ENCODE measurements around the gene IQSEC1.

Gene IQSEC1

DNA sequence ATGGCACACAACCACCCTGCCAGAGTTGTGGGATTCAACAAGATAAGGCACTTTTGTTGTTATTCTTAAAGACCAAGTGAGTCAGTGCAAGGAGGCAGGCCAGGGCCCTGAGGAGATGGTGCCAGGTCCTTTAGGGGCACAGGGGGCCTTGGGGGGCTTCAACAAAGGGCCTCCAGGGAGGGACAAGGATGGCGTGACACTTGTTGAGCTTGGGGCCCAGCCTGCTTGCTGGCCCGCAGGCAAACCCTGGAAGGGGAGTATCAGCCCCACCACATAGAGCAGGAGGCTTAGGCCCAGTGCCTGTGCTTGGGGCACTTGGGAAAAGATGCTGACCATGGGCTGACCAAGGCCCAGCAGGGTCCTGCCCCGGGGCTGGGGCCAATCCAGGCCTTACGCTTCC, 5.5 kb downstream of the IQSEC1 start:
- no peak for FAIRE-seq

DNA sequence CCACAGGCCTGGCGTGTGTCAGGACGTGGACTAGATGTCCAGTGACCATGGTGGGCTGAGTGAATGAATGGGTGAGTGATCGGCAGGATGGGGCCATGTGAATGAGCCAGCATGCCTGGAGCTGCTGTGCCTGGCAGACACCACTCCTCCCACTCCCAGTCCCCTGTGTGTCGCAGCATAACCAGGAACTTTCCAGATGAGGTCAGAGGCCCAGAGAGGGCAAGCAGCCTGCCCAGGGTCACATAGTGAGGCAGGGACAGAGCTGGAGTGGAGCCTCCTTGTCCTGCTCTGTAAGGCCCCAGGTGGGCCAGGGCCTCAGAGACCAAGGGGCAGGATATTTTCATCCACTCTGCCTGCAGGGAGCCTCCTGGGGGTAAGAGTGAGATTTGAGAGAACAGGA, 6.4 kb downstream of the IQSEC1 start:
- no peak for FAIRE-seq

DNA sequence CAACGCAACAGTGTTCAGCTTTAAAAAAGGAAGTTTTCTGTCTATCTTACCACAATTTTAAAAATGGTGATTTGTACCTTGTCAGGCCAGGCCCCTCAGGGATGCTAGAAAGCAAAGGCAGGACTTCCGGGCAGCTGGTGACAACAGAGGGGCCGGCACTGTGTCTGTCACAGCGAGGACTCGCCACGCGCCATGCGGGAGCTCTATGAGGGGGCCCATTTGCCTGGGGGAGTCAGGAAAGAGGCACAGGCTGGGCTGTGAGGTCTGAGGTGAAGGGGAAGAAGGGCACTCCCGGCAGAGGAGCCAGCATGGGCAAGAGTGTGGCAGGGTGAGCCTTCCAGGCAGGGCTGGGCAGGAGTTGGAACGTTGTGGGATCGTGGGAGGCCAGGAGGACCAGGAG, 7.0 kb downstream of the IQSEC1 start:
- no peak for FAIRE-seq

DNA sequence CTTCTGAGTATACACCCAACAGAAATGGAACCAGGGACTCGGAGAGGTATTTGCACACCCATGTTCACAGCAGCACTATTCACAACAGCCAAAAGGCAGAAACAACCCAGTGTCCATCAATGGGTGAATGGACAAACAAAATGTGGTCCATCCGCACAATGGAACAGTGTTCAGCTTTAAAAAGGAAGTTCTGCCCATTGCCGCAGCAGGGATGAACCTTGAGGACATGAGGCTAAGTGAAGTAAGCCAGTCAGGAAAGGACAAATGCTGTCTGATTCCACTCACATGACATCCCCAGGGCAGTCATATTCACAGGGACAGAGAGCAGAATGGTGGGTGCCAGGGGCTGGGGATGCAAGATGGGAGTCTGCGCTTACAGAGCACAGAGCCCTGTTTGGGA, 7.5 kb downstream of the IQSEC1 start:
- FAIRE-seq = no peak

GRCh38 chr3:13064964-13065363, 8.3 kb downstream of the IQSEC1 start:
- FAIRE-seq = no peak

DNA sequence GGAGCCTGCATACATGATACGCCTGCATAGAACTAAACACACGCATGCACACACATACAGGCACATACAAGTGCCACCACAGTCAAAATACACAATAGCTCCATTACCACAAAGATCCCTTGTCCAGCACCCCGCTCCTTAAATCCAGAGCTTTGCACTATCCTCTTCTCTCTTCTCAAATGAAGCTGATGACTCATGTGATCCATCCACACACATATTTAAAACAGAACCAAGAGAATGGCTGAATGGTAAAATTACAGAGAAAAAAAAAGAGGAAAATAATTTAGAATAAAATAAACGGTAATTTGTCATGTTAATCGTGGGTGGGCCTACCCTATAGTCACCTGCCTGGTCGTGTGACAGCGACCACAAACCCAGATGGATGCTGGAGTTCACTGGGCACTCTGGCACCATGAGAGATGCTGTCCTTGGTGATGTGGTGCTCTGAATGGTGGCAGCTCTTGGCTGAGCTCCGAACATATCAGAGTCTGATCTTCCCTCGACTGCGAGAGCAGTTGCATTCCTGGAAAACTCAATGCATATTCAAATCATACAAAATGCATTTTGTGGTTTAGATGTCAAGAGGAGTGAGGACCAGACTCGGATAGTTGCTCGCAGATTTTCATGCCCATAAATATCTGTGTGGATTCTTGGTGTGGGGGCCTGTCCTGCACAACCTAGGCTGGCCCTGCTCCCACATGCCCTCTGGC, 8.9 kb downstream of the IQSEC1 start:
- FAIRE-seq = no peak

GRCh38 chr3:13063225-13063624, 10.0 kb downstream of the IQSEC1 start:
- no peak for FAIRE-seq

- FAIRE-seq = no peak
These were observed 10.6 kb downstream of the IQSEC1 start for GRCh38 chr3:13062647-13063046.

GRCh38 chr3:13060341-13060910, 12.8 kb downstream of the IQSEC1 start:
- no peak for FAIRE-seq

GRCh38 chr3:13058346-13059120, 14.7 kb downstream of the IQSEC1 start:
- no peak for FAIRE-seq

DNA sequence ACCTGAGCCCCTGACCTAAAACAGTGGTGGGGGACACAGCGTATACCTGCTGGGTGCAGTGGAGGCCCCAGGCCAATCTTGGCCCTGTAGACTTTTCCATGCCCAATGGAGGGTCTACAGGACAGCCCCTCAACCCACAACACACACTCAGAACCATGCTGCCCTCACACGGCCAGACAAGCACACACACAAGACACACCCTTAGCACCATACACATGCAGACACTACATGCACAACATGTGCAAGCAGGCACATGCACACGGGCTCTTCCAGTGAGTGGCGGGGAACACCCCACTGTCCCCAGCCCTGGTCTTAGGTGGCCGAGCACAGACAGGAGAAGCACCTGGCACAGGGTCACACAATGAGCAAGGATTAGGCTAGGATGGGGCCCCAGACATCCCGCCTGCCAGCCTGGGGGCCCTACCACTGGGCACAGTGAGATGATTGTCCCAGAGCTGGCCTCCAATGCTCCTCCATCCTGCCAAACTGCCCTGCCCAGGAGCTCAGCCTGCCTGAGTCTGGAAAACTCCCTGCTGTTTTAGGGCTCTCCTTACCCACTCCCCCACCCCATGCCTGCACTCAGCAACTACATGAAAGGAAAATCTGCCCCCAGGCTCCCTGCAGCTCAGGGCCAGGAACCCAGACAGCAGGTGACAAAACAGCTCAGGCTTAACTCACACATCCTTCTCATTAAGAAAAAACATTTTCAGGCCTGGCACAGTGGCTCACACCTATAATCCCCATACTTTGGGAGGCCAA, 15.8 kb downstream of the IQSEC1 start:
- FAIRE-seq = no peak

GRCh38 chr3:13055634-13056033, 17.6 kb downstream of the IQSEC1 start:
- no peak for FAIRE-seq

GRCh38 chr3:13054341-13055285, 18.6 kb downstream of the IQSEC1 start:
- no peak for FAIRE-seq

DNA sequence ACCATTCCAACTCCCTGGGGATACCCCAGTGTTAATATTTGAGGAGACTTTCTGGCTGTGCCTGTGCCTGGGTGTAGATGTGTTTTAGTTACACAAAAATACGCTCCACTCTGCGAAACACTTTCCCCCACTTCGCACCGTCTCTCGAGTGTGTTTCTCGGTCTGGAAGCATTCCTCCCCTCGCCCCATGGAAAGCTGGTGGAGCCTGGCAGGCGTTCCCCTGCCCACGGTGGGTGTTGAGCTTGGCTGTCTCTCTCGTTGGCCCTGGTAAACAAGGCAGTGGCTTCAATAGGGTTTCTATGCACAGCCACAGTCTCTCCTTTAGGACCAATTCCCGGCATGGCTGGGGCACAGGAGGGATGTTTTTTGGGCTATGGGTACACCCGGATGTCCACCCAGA, 19.3 kb downstream of the IQSEC1 start:
- FAIRE-seq = no peak

- no peak for FAIRE-seq
These were observed 19.8 kb downstream of the IQSEC1 start for GRCh38 chr3:13053420-13053819.

GRCh38 chr3:13052191-13052820, 20.9 kb downstream of the IQSEC1 start:
- no peak for FAIRE-seq

DNA sequence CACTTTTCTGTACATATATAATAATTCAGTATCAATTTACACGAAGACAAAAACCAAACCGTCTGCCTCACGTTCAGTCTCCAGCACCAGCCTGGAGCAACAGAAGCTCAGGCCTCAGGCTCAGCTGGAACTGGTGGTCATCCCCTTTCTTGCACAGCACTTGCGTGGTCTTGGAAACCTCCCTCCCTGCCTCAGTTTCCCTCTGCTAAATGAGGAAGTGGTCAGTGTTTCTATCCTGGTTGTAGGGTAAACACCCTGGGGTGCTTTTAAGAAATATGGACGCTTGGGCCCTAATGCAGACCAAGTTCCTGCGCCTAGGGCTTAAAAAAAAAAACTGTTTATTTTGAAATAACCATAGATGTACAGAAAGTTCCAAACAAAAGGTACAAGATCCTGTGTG, 21.6 kb downstream of the IQSEC1 start:
- FAIRE-seq = no peak

- FAIRE-seq = no peak
These were observed 22.2 kb downstream of the IQSEC1 start for GRCh38 chr3:13051066-13051465.

GRCh38 chr3:13050446-13050845, 22.8 kb downstream of the IQSEC1 start:
- FAIRE-seq = no peak

GRCh38 chr3:13049400-13049799, 23.8 kb downstream of the IQSEC1 start:
- FAIRE-seq = no peak

DNA sequence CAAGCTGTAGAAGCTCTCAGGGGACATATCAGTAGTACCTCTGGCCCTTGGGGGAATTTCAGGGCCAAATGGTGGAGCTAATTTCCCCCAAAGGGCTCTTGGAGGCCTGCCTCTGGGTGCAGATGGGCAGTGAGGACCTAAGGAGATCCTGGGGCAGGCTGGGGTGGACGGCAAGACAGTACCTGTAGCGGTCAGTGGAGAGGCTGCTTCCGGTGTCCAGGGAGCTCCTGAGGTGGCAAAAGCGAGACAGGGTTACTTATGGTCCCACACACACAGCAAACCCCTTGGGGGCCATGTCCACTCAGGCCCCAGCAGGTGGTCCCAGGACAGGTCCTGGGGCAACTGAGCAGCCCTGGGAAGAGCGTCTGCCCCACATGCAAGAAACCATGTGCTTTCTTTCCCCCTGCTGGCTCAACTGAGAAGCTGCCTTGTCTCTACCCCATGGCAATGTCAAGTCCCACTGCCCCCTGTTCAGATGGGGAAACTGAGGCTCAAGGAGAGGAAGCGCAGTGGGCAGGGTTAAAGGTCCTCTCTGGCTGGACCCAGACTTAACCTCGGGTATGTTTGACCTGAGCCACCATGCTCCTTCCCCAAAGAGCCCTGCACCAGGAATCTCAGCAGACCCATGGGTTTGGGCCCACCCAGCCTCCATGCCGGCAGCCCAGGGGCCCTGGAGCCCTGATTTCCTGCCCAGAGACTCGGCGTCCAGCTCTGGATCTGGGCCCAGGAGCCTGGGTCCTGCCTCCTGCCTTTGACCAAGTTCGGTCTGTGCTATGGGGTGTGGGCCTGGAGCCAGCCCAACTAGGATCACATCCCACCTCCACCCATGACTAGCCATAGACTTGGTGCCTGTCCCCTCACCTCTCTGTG, 25.7 kb downstream of the IQSEC1 start:
- no peak for FAIRE-seq

Data from endometrium (tissue), 2 donors.